COLO668 (cell line): ENCODE measurements around the gene KNDC1.
A peak's percentile ranks its signal among the peaks of the same experiment; 100 is the strongest.

ENCODE experiments used
- DNase-seq: peaks from one replicate; lab custom pipeline; 2025; ENCODE audit not compliant: unreplicated experiment; lab: John Stamatoyannopoulos, UW

Gene KNDC1

DNA sequence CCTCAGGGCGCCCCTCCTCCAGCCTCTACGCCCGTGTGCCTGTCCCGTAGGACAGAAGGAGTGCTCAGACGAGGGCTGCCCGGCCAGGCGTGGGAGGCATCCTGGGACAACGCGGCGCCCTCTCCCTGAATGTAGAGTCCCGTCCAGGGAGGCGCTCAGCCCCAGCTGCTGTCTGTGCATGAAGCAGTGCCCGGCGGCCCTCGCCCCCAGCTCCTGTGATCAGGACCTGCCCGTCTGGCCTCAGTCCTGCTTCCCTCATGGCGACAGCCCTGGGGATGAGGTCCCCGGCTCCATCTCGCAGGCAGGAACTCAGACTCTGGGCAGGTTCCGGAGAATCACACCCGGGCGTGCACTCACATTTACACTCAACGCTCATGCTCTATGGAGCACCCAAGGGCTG lies 45.1 kb downstream of the KNDC1 start:
- no peak for DNase-seq

DNA sequence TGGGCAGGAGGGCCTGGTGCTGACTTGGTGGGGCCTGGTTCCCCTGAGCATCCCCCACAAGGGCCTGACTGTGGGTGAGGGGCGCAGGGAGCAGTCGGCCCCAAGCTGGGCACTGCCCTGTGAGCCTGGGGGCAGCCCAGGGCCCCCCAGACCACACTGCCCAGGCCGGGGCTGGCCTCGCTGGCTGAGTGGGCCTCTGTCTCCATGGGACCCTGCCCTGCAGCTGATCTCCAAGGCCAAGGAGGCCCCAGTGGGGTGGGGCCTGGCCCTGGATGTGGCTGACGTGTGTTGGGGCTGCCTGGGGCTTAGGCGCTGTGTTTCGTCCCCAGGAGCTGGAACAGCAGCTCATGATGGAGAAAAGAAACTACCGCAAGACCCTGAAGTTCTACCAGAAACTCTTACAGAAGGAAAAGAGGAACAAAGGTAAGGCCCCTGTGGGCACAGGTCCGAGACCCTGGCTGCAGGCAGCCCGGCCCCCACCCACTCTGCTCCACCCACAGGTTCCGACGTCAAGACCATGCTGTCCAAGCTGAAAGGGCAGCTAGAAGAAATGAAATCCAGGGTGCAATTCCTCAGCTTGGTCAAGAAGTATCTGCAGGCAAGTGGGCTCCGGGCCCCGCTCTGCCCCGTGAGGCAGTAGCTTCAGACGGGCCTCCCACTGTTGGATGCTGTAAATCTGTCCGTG lies 46.5 kb downstream of the KNDC1 start:
- DNase-seq: no peak

- no peak for DNase-seq
Observed at GRCh38 chr10:133207041-133207600, 47.1 kb downstream of the KNDC1 start.

GRCh38 chr10:133207627-133208026 lies 47.6 kb downstream of the KNDC1 start:
- no peak for DNase-seq

- DNase-seq: no peak
Observed at GRCh38 chr10:133208466-133208865, 48.4 kb downstream of the KNDC1 start.

DNA sequence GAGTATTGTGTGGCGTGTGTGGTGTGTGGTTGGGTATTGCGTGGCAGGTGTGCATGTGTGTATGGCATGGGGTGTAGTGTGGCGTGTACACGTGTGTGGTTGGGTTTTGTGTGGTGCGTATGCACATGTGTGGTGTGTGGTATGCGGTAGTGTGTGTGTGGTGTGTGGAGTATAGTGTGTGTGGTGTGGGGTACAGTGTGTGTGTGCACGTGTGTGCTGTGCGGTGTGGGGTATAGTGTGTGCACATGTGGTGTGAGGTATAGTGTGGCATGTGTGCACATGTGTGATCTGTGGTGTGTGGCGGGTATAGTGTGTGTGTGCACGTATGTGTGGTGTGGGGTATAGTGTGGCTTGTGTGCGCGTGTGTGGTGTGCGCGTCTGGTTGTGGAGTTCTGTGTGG lies 49.1 kb downstream of the KNDC1 start:
- no peak for DNase-seq

DNA sequence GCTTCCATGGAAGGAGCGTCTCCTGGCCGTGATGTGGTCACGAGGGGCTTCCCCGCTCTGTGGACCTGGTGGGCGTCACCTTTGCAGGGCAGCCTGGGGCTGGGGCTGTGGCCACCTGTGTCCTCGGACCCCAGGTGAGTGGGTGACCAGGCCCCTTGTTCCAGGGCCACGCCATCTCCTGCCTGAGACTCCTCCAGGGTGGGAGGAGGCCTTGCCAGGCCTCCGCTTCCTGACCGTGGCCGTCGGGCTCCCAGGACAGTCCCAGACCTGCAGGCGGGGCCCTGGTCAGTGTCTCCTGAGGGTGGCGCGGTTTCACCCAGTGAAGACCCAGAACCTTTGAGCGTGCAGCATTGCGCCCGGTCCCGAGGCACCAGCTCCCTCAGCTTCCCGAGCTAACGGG lies 49.6 kb downstream of the KNDC1 start:
- no peak for DNase-seq

DNA sequence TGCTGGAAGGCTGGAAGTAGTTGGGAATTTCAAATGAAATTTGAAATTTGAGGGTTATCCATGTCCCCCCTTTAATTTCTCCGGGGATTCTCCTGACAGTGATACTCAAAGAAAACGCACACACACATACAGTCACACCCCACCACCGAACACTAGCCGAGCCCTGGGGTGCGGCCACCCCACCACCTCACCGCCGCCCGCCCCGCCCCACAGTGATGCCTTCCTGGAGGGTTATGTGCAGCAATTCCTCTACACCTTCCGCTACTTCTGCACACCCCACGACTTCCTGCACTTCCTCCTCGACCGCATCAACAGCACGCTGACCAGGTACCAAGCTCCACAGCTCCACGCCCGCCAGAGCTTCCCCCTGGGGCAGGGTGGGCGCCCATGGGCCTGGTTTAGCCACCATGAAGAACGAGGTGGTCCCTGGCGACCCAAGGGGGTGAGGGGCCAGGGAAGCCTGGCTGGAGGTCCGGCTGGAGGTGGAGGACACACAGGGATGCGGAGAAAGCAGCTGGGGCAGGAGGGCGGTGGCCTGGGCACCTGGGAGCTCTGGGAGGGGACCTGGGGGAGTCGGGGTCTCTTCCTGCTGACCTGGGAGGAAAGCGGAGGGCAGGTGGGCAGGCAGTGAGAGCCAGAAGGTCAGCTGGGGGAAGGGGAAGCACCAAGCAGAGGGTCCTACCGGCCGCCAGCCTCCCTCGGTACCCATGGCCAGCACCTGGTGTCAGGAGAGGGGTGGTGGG lies 50.5 kb downstream of the KNDC1 start:
- no peak for DNase-seq

- no peak for DNase-seq
Observed at GRCh38 chr10:133211141-133211830, 51.3 kb downstream of the KNDC1 start.

DNA sequence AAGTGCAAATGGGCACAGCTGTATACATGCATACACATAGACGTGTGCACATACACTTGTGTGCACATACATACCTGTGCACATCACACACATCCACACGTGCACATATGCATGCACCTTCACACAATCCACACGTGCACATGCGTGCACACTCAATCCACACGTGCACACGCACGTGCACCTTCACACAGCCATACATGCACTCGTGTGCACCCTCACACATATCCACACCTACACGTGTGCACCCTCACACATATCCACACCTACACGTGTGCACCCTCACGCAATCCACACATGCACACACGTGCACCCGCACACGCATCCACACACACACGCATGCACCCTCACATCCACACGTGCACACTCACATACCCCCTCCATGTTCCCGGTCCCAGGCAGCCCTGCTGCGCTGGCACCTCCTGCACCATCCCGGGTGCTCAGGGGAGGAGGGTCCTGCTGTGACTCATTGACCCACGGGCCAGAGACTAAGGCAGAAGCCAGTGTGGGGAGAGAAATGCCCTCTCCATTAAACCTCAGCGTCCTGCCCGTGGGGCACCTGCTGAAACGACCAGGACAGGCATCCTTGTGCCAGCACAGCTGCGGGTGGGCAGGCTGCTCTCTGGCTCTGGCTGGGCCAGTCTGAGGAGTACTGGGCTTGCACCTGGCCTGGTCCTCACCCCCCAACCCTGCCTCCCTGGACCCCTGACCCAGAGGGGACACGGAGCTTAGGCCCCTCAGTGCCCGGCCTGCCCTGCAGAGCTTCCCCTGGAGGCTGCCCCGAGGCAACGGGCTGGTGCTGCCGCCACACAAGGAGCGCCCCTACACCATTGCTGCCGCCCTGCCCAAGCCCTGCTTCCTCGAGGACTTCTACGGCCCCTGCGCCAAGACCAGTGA lies 52.2 kb downstream of the KNDC1 start:
- no peak for DNase-seq

DNA sequence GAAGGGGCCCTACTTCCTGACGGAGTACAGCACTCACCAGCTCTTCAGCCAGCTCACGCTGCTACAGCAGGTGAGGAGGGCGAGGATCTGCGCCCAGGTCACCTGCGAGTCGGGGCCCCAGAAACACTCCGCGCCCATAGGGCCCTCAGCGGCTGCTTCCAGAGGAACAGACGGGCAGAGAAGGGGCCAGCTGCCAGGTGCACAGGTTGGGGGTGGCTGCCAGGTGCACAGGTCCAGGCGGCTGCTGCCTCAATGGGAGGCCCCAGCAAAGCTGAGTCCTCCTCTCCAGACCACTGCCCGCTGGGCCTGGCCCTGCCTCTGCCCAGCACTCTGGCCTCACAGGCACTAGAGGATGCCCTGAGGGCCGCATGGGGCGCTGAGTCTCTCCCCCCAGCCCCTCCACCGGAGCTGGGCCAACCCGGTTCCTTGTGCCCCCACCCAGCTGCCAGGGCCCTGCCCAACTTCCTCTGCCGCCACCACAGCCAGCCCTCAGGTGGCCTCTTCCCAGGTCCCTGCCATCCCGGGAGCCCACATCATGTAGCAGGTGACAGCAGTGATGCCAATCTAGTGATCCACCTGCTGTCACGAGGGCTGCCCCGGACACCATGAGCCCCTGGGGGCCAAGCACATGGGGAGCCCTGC lies 53.0 kb downstream of the KNDC1 start:
- DNase-seq: peak; percentile 6

- DNase-seq: no peak
Observed at GRCh38 chr10:133213641-133214467, 53.8 kb downstream of the KNDC1 start.

DNA sequence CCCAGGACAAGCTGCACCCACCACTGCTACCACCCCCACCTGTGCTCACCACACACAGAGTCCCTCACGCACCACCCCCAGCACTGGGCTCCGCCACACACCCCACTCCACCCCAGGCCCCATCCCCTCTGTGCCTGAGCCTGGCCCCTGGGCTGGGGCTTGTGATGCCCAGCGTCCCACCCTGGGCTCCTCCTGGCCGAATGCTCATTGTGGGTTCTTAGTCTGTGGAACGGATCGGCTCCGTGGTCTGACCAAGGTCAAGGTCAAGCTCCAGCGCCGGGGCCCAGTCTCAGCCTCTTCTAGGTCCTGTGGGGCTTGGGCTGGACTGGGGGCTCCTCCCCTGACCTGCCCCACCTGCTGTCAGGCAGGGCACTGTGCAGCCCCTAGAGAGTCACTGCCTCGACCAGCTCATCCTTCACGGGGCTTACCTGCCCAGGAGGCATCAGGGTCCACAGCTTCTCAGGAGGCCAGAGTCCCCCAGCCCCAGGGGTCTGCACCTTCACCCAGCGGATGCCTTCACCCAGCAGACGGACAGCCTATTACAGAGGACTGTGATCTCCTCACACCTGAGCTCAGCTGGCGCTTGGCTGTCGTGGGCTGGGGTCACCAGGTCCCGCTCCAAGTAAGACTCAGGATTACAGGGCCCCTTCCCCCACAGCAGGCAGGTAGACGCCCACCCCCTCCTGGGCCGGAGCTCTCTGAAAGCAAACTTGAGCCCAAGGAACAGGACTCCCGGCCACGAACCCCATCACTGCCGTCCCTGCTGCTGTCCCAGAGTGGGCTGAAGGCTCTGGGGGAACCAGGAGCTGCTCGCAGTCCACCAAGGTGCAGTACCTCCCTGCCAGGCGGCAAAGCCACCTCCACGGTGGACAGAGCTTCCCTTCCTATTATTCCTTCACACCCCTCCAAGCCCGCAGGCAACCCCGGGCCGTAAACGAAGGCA lies 54.7 kb downstream of the KNDC1 start:
- no peak for DNase-seq

- DNase-seq: no peak
Observed at GRCh38 chr10:133215586-133215985, 55.6 kb downstream of the KNDC1 start.

DNA sequence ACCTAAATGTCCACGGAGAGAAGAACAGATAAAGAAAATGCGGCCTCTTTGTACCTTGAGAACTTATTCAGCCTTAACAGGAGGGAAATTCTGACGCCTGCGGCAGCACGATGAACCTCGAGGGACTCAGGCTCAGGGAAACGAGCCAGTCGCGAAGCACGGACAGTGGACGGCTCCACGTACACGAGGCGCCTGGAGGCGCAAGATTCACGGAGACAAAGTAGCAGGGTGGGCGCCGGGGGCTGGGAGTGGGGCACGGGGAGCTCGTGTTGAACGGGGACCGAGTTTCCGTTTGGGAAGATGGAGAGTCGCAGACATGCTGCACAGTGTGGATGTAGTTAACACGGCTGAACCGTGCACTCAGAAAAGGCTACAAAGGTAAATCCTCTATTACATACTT lies 56.8 kb downstream of the KNDC1 start:
- DNase-seq: no peak

GRCh38 chr10:133217800-133218589 lies 58.0 kb downstream of the KNDC1 start:
- DNase-seq: no peak

DNA sequence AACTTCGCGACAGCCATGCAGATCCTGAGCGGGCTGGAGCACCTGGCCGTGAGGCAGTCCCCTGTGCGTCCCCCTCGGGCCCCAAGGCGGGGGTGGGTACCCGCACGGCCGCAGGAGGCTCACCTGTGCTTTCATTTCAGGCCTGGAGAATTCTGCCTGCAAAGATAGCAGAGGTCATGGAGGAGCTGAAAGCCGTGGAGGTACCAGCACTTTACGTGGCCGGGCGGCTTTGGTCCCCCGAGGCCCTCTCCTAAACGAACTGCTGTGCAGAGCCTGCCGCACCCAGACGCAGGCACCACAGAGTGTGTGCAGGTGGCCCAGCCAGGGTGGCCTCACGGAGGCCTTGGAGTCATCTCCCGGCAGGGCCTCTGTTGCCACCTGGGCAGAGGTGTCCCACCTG lies 58.9 kb downstream of the KNDC1 start:
- DNase-seq: no peak

GRCh38 chr10:133219782-133220181 lies 59.8 kb downstream of the KNDC1 start:
- no peak for DNase-seq
